Hepatocyte (in vitro differentiated cells): ENCODE results near the gene NODAL. TPM values are rescaled to one million over a fixed set of nuclear protein-coding genes. Genes with fewer than 3 reads are reported as not detected.

ENCODE experiments used
- DNase-seq: peaks from one replicate; pipeline ENCODE4 v3.0.0-alpha.2; 2016; ENCODE audit warnings: low spot score
- H2AFZ ChIP-seq: fragments of 200-600 bp; sonication (generic); 2 replicates; pipeline ENCODE4 v1.6.0; 2016; ENCODE audit warnings: antibody characterized with exemption, mild to moderate bottlenecking
- H3K27ac ChIP-seq: fragments of 200-600 bp; sonication (generic); 2 replicates; pipeline ENCODE4 v1.5.1; 2016; ENCODE audit warnings: mild to moderate bottlenecking
- H3K27me3 ChIP-seq: fragments of 200-600 bp; sonication (generic); 2 replicates; pipeline ENCODE4 v1.6.1; 2016
- H3K36me3 ChIP-seq: fragments of 200-600 bp; sonication (generic); replicated peaks from 2 replicates; pipeline ENCODE4 v1.5.1; 2016; ENCODE audit warnings: low read depth; ENCODE audit not compliant: insufficient read depth
- H3K4me1 ChIP-seq: fragments of 200-600 bp; sonication (generic); 2 replicates; pipeline ENCODE4 v1.5.1; 2016; ENCODE audit warnings: mild to moderate bottlenecking, moderate library complexity; ENCODE audit not compliant: insufficient read depth
- H3K4me2 ChIP-seq: fragments of 200-600 bp; sonication (generic); 2 replicates; pipeline ENCODE4 v1.6.0; 2016
- H3K4me3 ChIP-seq: fragments of 200-600 bp; sonication (generic); 2 replicates; pipeline ENCODE4 v1.5.1; 2016; ENCODE audit warnings: mild to moderate bottlenecking
- H3K79me2 ChIP-seq: fragments of 200-600 bp; sonication (generic); 2 replicates; pipeline ENCODE4 v1.6.0; 2017; ENCODE audit warnings: mild to moderate bottlenecking
- H3K9me2 ChIP-seq: fragments of 200-600 bp; sonication (generic); replicated peaks from 2 replicates; pipeline ENCODE4 v1.6.0; 2017; ENCODE audit warnings: mild to moderate bottlenecking; ENCODE audit not compliant: insufficient read depth
- H3K9me3 ChIP-seq: fragments of 200-600 bp; sonication (generic); 2 replicates; pipeline ENCODE4 v1.5.1; 2016; ENCODE audit warnings: low read depth, mild to moderate bottlenecking
- H4K20me1 ChIP-seq: fragments of 200-600 bp; sonication (generic); 2 replicates; pipeline ENCODE4 v1.6.0; 2016; ENCODE audit warnings: mild to moderate bottlenecking; ENCODE audit not compliant: insufficient read depth, poor library complexity, severe bottlenecking
- CTCF ChIP-seq: fragments of 200-600 bp; sonication (generic); IDR thresholded peaks from 2 replicates; pipeline ENCODE4 v1.5.1; 2016; ENCODE audit warnings: antibody characterized with exemption, mild to moderate bottlenecking; ENCODE audit not compliant: poor library complexity
- EZH2 ChIP-seq: fragments of 200-600 bp; sonication (generic); IDR thresholded peaks from 2 replicates; pipeline ENCODE4 v1.6.1; 2016; ENCODE audit warnings: antibody characterized with exemption, mild to moderate bottlenecking, borderline replicate concordance
- EZH2phosphoT487 ChIP-seq: fragments of 200-600 bp; sonication (generic); IDR thresholded peaks from one replicate; pipeline ENCODE4 v1.6.1; 2018; ENCODE audit warnings: antibody characterized with exemption, mild to moderate bottlenecking, low read depth, moderate library complexity; ENCODE audit not compliant: unreplicated experiment, severe bottlenecking
- WGBS: methylation state at CpG from one replicate; pipeline ENCODE4 v1.1.6; 2016; ENCODE audit warnings: low lambda C conversion rate; ENCODE audit errors: missing lambda C conversion rate; 5-methylcytosine and 5-hydroxymethylcytosine counted together
- polyA plus RNA-seq: library from polyadenylated mRNA; unstranded; fragments of >200 nt; fragmentation: Nextera tagmentation; extraction: Ambion mirVana; gene quantifications from 2 replicates; pipeline ENCODE4 v1.2.1, GENCODE V29; 2016
- total RNA-seq: library from RNA; depleted of rRNA; stranded (reverse); fragments of >200 nt; gene quantifications from 2 replicates; pipeline ENCODE4 v1.2.3, GENCODE V29; 2014

The NODAL gene
- total and polyA plus RNA-seq, 2 experiments from 2014 or later: not detected

- WGBS: 38% methylated on average over 5 of the region's 5 CpGs
- H2AFZ ChIP-seq: no peak overlapping the region
Observed at GRCh38 chr10:70437721-70438120, 3.8 kb downstream of the NODAL start.

GRCh38 chr10:70435241-70436085 lies 6.0 kb downstream of the NODAL start:
- no peak overlapping the region for H3K27ac ChIP-seq
- no peaks in the 10 kb centered on the region for H3K9me2 ChIP-seq
- DNase-seq: no peak
- H2AFZ ChIP-seq: no peak overlapping the region
- TF ChIP-seq EZH2: no peak
- TF ChIP-seq CTCF: no peak
- TF ChIP-seq EZH2phosphoT487: no peak
- no peaks in the 10 kb centered on the region for H3K36me3 ChIP-seq
- peaks cover 29% of the 10 kb centered on the region for H3K27me3 ChIP-seq
- H3K4me3 ChIP-seq: no peak overlapping the region
- no peaks in the 10 kb centered on the region for H4K20me1 ChIP-seq
- H3K9me3 ChIP-seq: no peaks in the 10 kb centered on the region
- no peak overlapping the region for H3K4me2 ChIP-seq
- H3K79me2 ChIP-seq: no peaks in the 10 kb centered on the region
- 96% methylated on average over 19 of the region's 19 CpGs for WGBS
- peaks cover under 1% of the 10 kb centered on the region for H3K4me1 ChIP-seq

More at GRCh38 chr10:70437721-70438120, 3.8 kb downstream of the NODAL start:
- Histone ChIP-seq H3K27me3 (peaks cover 50% of the 10 kb centered on the region), H3K4me1 (peaks cover 16% of the 10 kb centered on the region), H3K4me3 (no peak overlapping the region), H3K9me2 (no peaks in the 10 kb centered on the region), H3K79me2 (no peaks in the 10 kb centered on the region), H4K20me1 (no peaks in the 10 kb centered on the region), H3K36me3 (no peaks in the 10 kb centered on the region), H3K9me3 (no peaks in the 10 kb centered on the region), H3K27ac (no peak overlapping the region), H3K4me2 (no peak overlapping the region)
- TF ChIP-seq CTCF (no peak), EZH2 (no peak), EZH2phosphoT487 (no peak)
- DNase-seq: no peak

GRCh38 chr10:70433581-70434280 lies 7.8 kb downstream of the NODAL start:
- WGBS: 84% methylated on average over 9 of the region's 9 CpGs
- Histone ChIP-seq H3K9me2 (no peaks in the 10 kb centered on the region), H3K27ac (no peak overlapping the region), H2AFZ (no peak overlapping the region), H3K79me2 (no peaks in the 10 kb centered on the region), H3K9me3 (no peaks in the 10 kb centered on the region), H3K4me2 (no peak overlapping the region), H3K4me1 (peaks cover 5% of the 10 kb centered on the region), H4K20me1 (no peaks in the 10 kb centered on the region), H3K36me3 (no peaks in the 10 kb centered on the region), H3K27me3 (peaks cover 11% of the 10 kb centered on the region), H3K4me3 (no peak overlapping the region)
- TF ChIP-seq EZH2: no peak
- no peak for TF ChIP-seq CTCF
- TF ChIP-seq EZH2phosphoT487: no peak
- DNase-seq: no peak
